PC-3 (cell line): Measurements from ENCODE around the gene LRRC8E. TPM values are rescaled to one million over a fixed set of nuclear protein-coding genes. Genes with fewer than 3 reads are reported as not detected.
A peak's percentile ranks its signal among the peaks of the same experiment; 100 is the strongest.

ENCODE experiments used
- ATAC-seq: fragments of 200-7000 bp; cut with Tn5 transposase; 2 replicates; pipeline ENCODE4 v1.9.1; 2020; ENCODE audit warnings: mild to moderate bottlenecking, moderate library complexity
- Bru-seq: library from RNA; stranded (reverse); fragments of 400-500 nt; gene quantifications from one replicate; lab custom pipeline; 2021; lab: Mats Ljungman, UMichigan
- BruChase-seq, 2 experiments: library from RNA; stranded (reverse); fragments of 400-500 nt; gene quantifications; one replicate each; lab custom pipeline; 2021; lab: Mats Ljungman, UMichigan
- BruUV-seq: library from RNA; stranded (reverse); fragments of 400-500 nt; replicated peaks from 2 replicates; lab custom pipeline; 2021; lab: Mats Ljungman, UMichigan
- CTCF ChIA-PET: fragments of 300-600 bp; sonication (Branson Sonifier 250); formaldehyde crosslinking; loops from one replicate; lab custom pipeline; 2022; ENCODE audit warnings: antibody characterized with exemption; lab: Charles Lee
- POLR2A ChIA-PET: fragments of 300-600 bp; sonication (Branson Sonifier 250); formaldehyde crosslinking; loops from one replicate; lab custom pipeline; 2022; ENCODE audit warnings: antibody characterized with exemption; ENCODE audit not compliant: unreplicated experiment; lab: Charles Lee
- DNase-seq: peaks from one replicate; pipeline ENCODE4 v3.0.0-alpha.2; 2015
- H2AFZ ChIP-seq: fragments of 300-600 bp; sonication (generic); 2 replicates; pipeline ENCODE4 v1.6.0; 2016; ENCODE audit warnings: antibody characterized with exemption, low read length
- H3F3A ChIP-seq: fragments of 300-600 bp; sonication (generic); one replicate; pipeline ENCODE4 v1.6.0; 2017; ENCODE audit warnings: antibody characterized with exemption, low read length, control low read depth, mild to moderate bottlenecking; ENCODE audit not compliant: unreplicated experiment
- H3K27ac ChIP-seq: fragments of 300-600 bp; sonication (generic); 2 replicates; pipeline ENCODE4 v1.5.1; 2016; ENCODE audit warnings: mild to moderate bottlenecking, low read length
- H3K27me3 ChIP-seq: fragments of 300-600 bp; sonication (generic); 2 replicates; pipeline ENCODE4 v1.6.1; 2016; ENCODE audit warnings: low read length, mixed read lengths
- H3K36me3 ChIP-seq: fragments of 300-600 bp; sonication (generic); 2 replicates; pipeline ENCODE4 v1.6.1; 2016; ENCODE audit warnings: low read depth, mixed run types, low read length, mixed read lengths
- H3K4me1 ChIP-seq: fragments of 300-600 bp; sonication (generic); 2 replicates; pipeline ENCODE4 v1.5.1; 2016; ENCODE audit warnings: low read length; ENCODE audit not compliant: insufficient read depth
- H3K4me2 ChIP-seq: fragments of 300-600 bp; sonication (generic); 2 replicates; pipeline ENCODE4 v1.6.0; 2016; ENCODE audit warnings: low read length
- H3K4me3 ChIP-seq: fragments of 300-600 bp; sonication (generic); 2 replicates; pipeline ENCODE4 v1.5.1; 2016; ENCODE audit warnings: mild to moderate bottlenecking, low read length, mixed read lengths
- H3K79me2 ChIP-seq: fragments of 300-600 bp; sonication (generic); 2 replicates; pipeline ENCODE4 v1.6.1; 2017; ENCODE audit warnings: low read length, mixed read lengths
- H3K9ac ChIP-seq: fragments of 300-600 bp; sonication (generic); 2 replicates; pipeline ENCODE4 v1.6.0; 2016; ENCODE audit warnings: mild to moderate bottlenecking, low read length
- H3K9me2 ChIP-seq: fragments of 300-600 bp; sonication (generic); replicated peaks from 2 replicates; pipeline ENCODE4 v1.6.1; 2016; ENCODE audit warnings: mixed run types, low read length, mixed read lengths
- H3K9me3 ChIP-seq: fragments of 300-600 bp; sonication (generic); 2 replicates; pipeline ENCODE4 v1.6.1; 2016; ENCODE audit warnings: low read length, mixed read lengths
- H4K20me1 ChIP-seq: fragments of 300-600 bp; sonication (generic); 2 replicates; pipeline ENCODE4 v1.6.1; 2016; ENCODE audit warnings: low read length, mixed read lengths
- CTCF ChIP-seq: fragments of 300-600 bp; sonication (generic); conservative IDR thresholded peaks from 2 replicates; pipeline ENCODE4 v1.5.1; 2017; ENCODE audit warnings: antibody characterized with exemption, low read depth, mild to moderate bottlenecking, low read length
- EZH2 ChIP-seq: fragments of 300-600 bp; sonication (generic); IDR thresholded peaks from one replicate; pipeline ENCODE4 v1.6.1; 2017; ENCODE audit warnings: antibody characterized with exemption, mild to moderate bottlenecking, low read length; ENCODE audit not compliant: unreplicated experiment
- EZH2phosphoT487 ChIP-seq: fragments of 300-600 bp; sonication (generic); IDR thresholded peaks from 2 replicates; pipeline ENCODE4 v1.6.1; 2018; ENCODE audit warnings: mild to moderate bottlenecking, antibody characterized with exemption, low read length, borderline replicate concordance
- intact Hi-C: fragments of 100-400 bp; cut with micrococcal nuclease; formaldehyde crosslinking; loops from 2 replicates; pipeline ENCODE4 v1.9.0; 2023
- long read RNA-seq: library from polyadenylated mRNA; unstranded; transcript quantifications from one replicate; pipeline ENCODE4 v2.0.0, GENCODE V29; 2021; ENCODE audit not compliant: unreplicated experiment
- total RNA-seq: library from RNA; depleted of rRNA; stranded (reverse); fragments of >200 nt; gene quantifications from 2 replicates; pipeline ENCODE4 v1.2.3, GENCODE V29; 2014; rRNA removed

Gene LRRC8E
- total RNA-seq: 30.8 and 35.3 TPM in 2 replicates
- percentile 67 among the genes with signal in this experiment for Bru-seq, nascent RNA
- percentile 73 among the genes with signal in this experiment for BruChase-seq, experiment 1, labeled RNA remaining after a 6-hour chase
- BruChase-seq, experiment 2, labeled RNA remaining after a 2-hour chase: percentile 80 among the genes with signal in this experiment
- long read RNA-seq, transcript LRRC8E-201 (3 exons, 3,595 nt): major isoform, 64 of 103 reads
- long read RNA-seq, transcript LRRC8E-205 (2 exons, 531 nt): minor isoform, 5 of 103 reads
- long read RNA-seq, partial matches to known transcripts: 0 of 103 reads
- long read RNA-seq, other reads (novel, unspliced or antisense): 33 of 103 reads

GRCh38 chr19:7888145-7888825 lies at the start of gene LRRC8E:
LRRC8E (plus strand) TSS chr19:7888510; CDS start chr19:7895604, 7,094 bp downstream.
- intact Hi-C loops: loop anchor here (2.0 kb wide), 1 partner anchor 15 kb away; the partner anchor contains the start of gene MAP2K7
- CTCF ChIA-PET: interaction anchor here (2.1 kb wide), 1 partner anchor 19 kb away, joined by 13 read pairs; no protein-coding TSS in a partner anchor
- peak within 1 kb of the TSS; percentile 90 for H3K9ac ChIP-seq
- no TSS peak for BruUV-seq
- no peaks in the 10 kb centered on the region for H3F3A ChIP-seq
- TF ChIP-seq EZH2 (no peak), EZH2phosphoT487 (no peak), CTCF (no peak)
- no peaks in the 10 kb centered on the region for H3K27me3 ChIP-seq
- POLR2A ChIA-PET: interaction anchor here (0.6 kb wide), 3 partner anchors 15 to 32 kb away, joined by 3 to 4 read pairs (median 3); partner anchors contain the start of gene MAP2K7
- H3K4me2 ChIP-seq: peak within 1 kb of the TSS; percentile 95
- peak within 1 kb of the TSS; percentile 89 for H2AFZ ChIP-seq
- no peaks in the 10 kb centered on the region for H3K9me2 ChIP-seq
- peaks cover 42% of the 10 kb centered on the region for H3K79me2 ChIP-seq
- H4K20me1 ChIP-seq: no peaks in the 10 kb centered on the region
- ATAC-seq (peak; percentile 95), DNase-seq (peak; percentile 87)
- peak within 1 kb of the TSS; percentile 90 for H3K4me3 ChIP-seq
- H3K4me1 ChIP-seq: peaks cover 14% of the 10 kb centered on the region
- H3K27ac ChIP-seq: peak within 1 kb of the TSS; percentile 7; the same call in 1 of the 2 replicates
- H3K36me3 ChIP-seq: no peaks in the 10 kb centered on the region
- no peaks in the 10 kb centered on the region for H3K9me3 ChIP-seq

GRCh38 chr19:7839476-7839875 lies 48.8 kb upstream of the LRRC8E start:
- H3K4me2 ChIP-seq: no peak overlapping the region
- H3K4me1 ChIP-seq: peaks cover 16% of the 10 kb centered on the region
- DNase-seq: no peak
- no peak overlapping the region for H3K27ac ChIP-seq
- no peaks in the 10 kb centered on the region for H4K20me1 ChIP-seq
- no peak for TF ChIP-seq CTCF
- no peaks in the 10 kb centered on the region for H3K9me3 ChIP-seq
- no peaks in the 10 kb centered on the region for H3K9me2 ChIP-seq
- BruUV-seq: no TSS peak
- ChIA-PET POLR2A (no interaction called here), CTCF (no interaction called here)
- peaks cover 16% of the 10 kb centered on the region for H3K79me2 ChIP-seq
- H3F3A ChIP-seq: peaks cover under 1% of the 10 kb centered on the region
- no peak overlapping the region for H3K9ac ChIP-seq
- no peak for ATAC-seq
- no peaks in the 10 kb centered on the region for H3K27me3 ChIP-seq
- intact Hi-C loops: no loop called here
- H3K36me3 ChIP-seq: no peaks in the 10 kb centered on the region
- H3K4me3 ChIP-seq: no peak overlapping the region
- H2AFZ ChIP-seq: no peak overlapping the region
